Left renal pelvis (tissue), 4 donors: ENCODE measurements around the gene WWOX. TPM values are rescaled to one million over a fixed set of nuclear protein-coding genes. Genes with fewer than 3 reads are reported as not detected.

Experiments
- DNase-seq, 4 donors: peaks; one replicate each; pipeline ENCODE4 v3.0.0-alpha.2; 2013; ENCODE audit warnings: low read depth in 4 of 4, low spot score in 3 of 4
- polyA plus RNA-seq, 4 donors: library from polyadenylated mRNA; unstranded; fragments of 120-200 nt; gene quantifications; one replicate each; pipeline ENCODE4 v1.2.1, GENCODE V29; 2013; ENCODE audit not compliant: insufficient read length in 4 of 4

The WWOX gene
- polyA plus RNA-seq, 4 donors: 19.6 to 43.2 (median 39.7) TPM

GRCh38 chr16:79079656-79080420 lies 980.4 kb downstream of the WWOX start:
- no peak for DNase-seq

GRCh38 chr16:79081297-79082066 lies 982.0 kb downstream of the WWOX start:
- no peak for DNase-seq

- DNase-seq: no peak
Measured at GRCh38 chr16:79082970-79083369, 983.5 kb downstream of the WWOX start.

- DNase-seq: no peak
Measured at GRCh38 chr16:79083508-79084299, 984.2 kb downstream of the WWOX start.

- no peak for DNase-seq
Measured at GRCh38 chr16:79088971-79089370, 989.5 kb downstream of the WWOX start.

GRCh38 chr16:79089735-79090284 lies 990.4 kb downstream of the WWOX start:
- peak in 3 of 4 donors; percentile 56 to 60 (median 59) for DNase-seq

- no peak for DNase-seq
Measured at GRCh38 chr16:79090966-79091365, 991.5 kb downstream of the WWOX start.

GRCh38 chr16:79092846-79093245 lies 993.4 kb downstream of the WWOX start:
- DNase-seq: no peak

GRCh38 chr16:79093554-79093967 lies 994.1 kb downstream of the WWOX start:
- DNase-seq: no peak

- no peak for DNase-seq
Measured at GRCh38 chr16:79096246-79096645, 996.8 kb downstream of the WWOX start.

GRCh38 chr16:79097166-79097565 lies 997.7 kb downstream of the WWOX start:
- DNase-seq: no peak

GRCh38 chr16:79097771-79098170 lies 998.3 kb downstream of the WWOX start:
- no peak for DNase-seq

- DNase-seq: no peak
Measured at GRCh38 chr16:79098907-79099306, 999.5 kb downstream of the WWOX start.

- DNase-seq: no peak
Measured at GRCh38 chr16:79099716-79100115, 1000.3 kb downstream of the WWOX start.

GRCh38 chr16:79100447-79100846 lies 1001.0 kb downstream of the WWOX start:
- DNase-seq: no peak

- DNase-seq: no peak
Measured at GRCh38 chr16:79101491-79101890, 1002.0 kb downstream of the WWOX start.

- DNase-seq: no peak
Measured at GRCh38 chr16:79104567-79104966, 1005.1 kb downstream of the WWOX start.

GRCh38 chr16:79107301-79107700 lies 1007.8 kb downstream of the WWOX start:
- no peak for DNase-seq

GRCh38 chr16:79109771-79110170 lies 1010.3 kb downstream of the WWOX start:
- no peak for DNase-seq

GRCh38 chr16:79110242-79110641 lies 1010.8 kb downstream of the WWOX start:
- DNase-seq: no peak

GRCh38 chr16:79110953-79111352 lies 1011.5 kb downstream of the WWOX start:
- DNase-seq: no peak
